Epithelial cell of prostate (primary cell): ENCODE data around the gene JOSD1.
A peak's percentile ranks its signal among the peaks of the same experiment; 100 is the strongest.
"Not testable (repeated sequence)": the region's sequence is repeated elsewhere in the genome, so short reads cannot be mapped to it uniquely, and the experiment has no call there.

Source experiments
- DNase-seq: peaks from one replicate; pipeline ENCODE4 v3.0.0-alpha.2; 2011; ENCODE audit warnings: low read depth, low spot score
- H3K27ac ChIP-seq: fragments of 450-650 bp; 2 replicates; pipeline ENCODE4 v1.5.1; 2017; ENCODE audit warnings: mild to moderate bottlenecking

The JOSD1 gene

GRCh38 chr22:38696606-38697424, 3.9 kb downstream of the JOSD1 start:
- peak; percentile 78 for DNase-seq
- peak overlapping the region; percentile 91 for H3K27ac ChIP-seq

- peak overlapping the region; percentile 91 for H3K27ac ChIP-seq
- no peak for DNase-seq
Measured at GRCh38 chr22:38694940-38695339, 5.8 kb downstream of the JOSD1 start.

- no peak for DNase-seq
Measured at GRCh38 chr22:38694049-38694448, 6.7 kb downstream of the JOSD1 start.

GRCh38 chr22:38689651-38690050, 11.1 kb downstream of the JOSD1 start:
- no peak overlapping the region for H3K27ac ChIP-seq
- DNase-seq = no peak

More at GRCh38 chr22:38694049-38694448, 6.7 kb downstream of the JOSD1 start:
- peak overlapping the region; percentile 91 for H3K27ac ChIP-seq

GRCh38 chr22:38685761-38686160, 15.0 kb downstream of the JOSD1 start:
- no peak overlapping the region for H3K27ac ChIP-seq

GRCh38 chr22:38684895-38685294, 15.8 kb downstream of the JOSD1 start:
- no peak for DNase-seq
- no peak overlapping the region for H3K27ac ChIP-seq

More at GRCh38 chr22:38685761-38686160, 15.0 kb downstream of the JOSD1 start:
- DNase-seq = no peak

- no peak for DNase-seq
- peak within 1 kb of the TSS; percentile 45 for H3K27ac ChIP-seq
Measured at GRCh38 chr22:38681582-38682335, 19.0 kb downstream of the JOSD1 start, which contains the start of gene TOMM22. TSS of gene TOMM22 (plus strand) at chr22:38681957. CDS start at chr22:38681979, 22 bp downstream.

- no peak for DNase-seq
- H3K27ac ChIP-seq = no peak overlapping the region
Measured at GRCh38 chr22:38675833-38676232, 24.9 kb downstream of the JOSD1 start.

GRCh38 chr22:38674888-38675287, 25.9 kb downstream of the JOSD1 start:
- no peak overlapping the region for H3K27ac ChIP-seq
- DNase-seq = no peak

GRCh38 chr22:38657045-38657909, 43.5 kb downstream of the JOSD1 start:
- DNase-seq = no peak

GRCh38 chr22:38656256-38657044, 44.3 kb downstream of the JOSD1 start, which contains the start of the genes CBY1 and FAM227A:
TSS of gene CBY1 (plus strand) at chr22:38656638. CDS start at chr22:38668055, 11,417 bp downstream.
TSS of gene FAM227A (minus strand) at chr22:38656392. CDS start at chr22:38650168, 6,224 bp downstream.
- DNase-seq = peak; percentile 34

More at GRCh38 chr22:38657045-38657909, 43.5 kb downstream of the JOSD1 start:
- H3K27ac ChIP-seq = peak overlapping the region; percentile 73

GRCh38 chr22:38655519-38656255, 45.1 kb downstream of the JOSD1 start:
- H3K27ac ChIP-seq = peak overlapping the region; percentile 73
- DNase-seq = no peak

More at GRCh38 chr22:38656256-38657044, 44.3 kb downstream of the JOSD1 start, which contains the start of the genes CBY1 and FAM227A:
- H3K27ac ChIP-seq = peak within 1 kb of the TSS; percentile 73

- peak overlapping the region; percentile 40 for H3K27ac ChIP-seq
- no peak for DNase-seq
Measured at GRCh38 chr22:38653741-38654140, 47.0 kb downstream of the JOSD1 start.

- no peak for DNase-seq
- peak overlapping the region; percentile 40 for H3K27ac ChIP-seq
Measured at GRCh38 chr22:38652859-38653258, 47.9 kb downstream of the JOSD1 start.

GRCh38 chr22:38649841-38650522, 50.8 kb downstream of the JOSD1 start:
- peak overlapping the region; percentile 64 for H3K27ac ChIP-seq
- peak; percentile 70 for DNase-seq

GRCh38 chr22:38645430-38645829, 55.3 kb downstream of the JOSD1 start:
- DNase-seq = peak; percentile 64
- H3K27ac ChIP-seq = peak overlapping the region; percentile 32

- H3K27ac ChIP-seq, DNase-seq: not testable (repeated sequence)
Measured at GRCh38 chr22:38644245-38644644, 56.5 kb downstream of the JOSD1 start.
